ENCODE measurements around the gene SLC22A1.
"Not testable (repeated sequence)": the region's sequence is repeated elsewhere in the genome, so short reads cannot be mapped to it uniquely, and the experiment has no call there.

The SLC22A1 gene

GRCh38 chr6:160095146-160095845 lies 26.3 kb upstream of the SLC22A1 start:
- DNase-seq = no peak

GRCh38 chr6:160101277-160102205 lies 20.1 kb upstream of the SLC22A1 start:
- peak; percentile 98 for DNase-seq

- DNase-seq = peak; percentile 4
These were observed 19.2 kb upstream of the SLC22A1 start for GRCh38 chr6:160102399-160102798.

GRCh38 chr6:160102956-160103824 lies 18.4 kb upstream of the SLC22A1 start:
- DNase-seq = peak; percentile 72

- no peak for DNase-seq
These were observed 17.9 kb upstream of the SLC22A1 start for GRCh38 chr6:160103825-160104100.

GRCh38 chr6:160104821-160105517 lies 16.6 kb upstream of the SLC22A1 start:
- DNase-seq = peak; percentile 5

GRCh38 chr6:160106010-160106409 lies 15.6 kb upstream of the SLC22A1 start:
- DNase-seq = no peak

- no peak for DNase-seq
These were observed 14.9 kb upstream of the SLC22A1 start for GRCh38 chr6:160106701-160107100.

GRCh38 chr6:160108077-160108476 lies 13.5 kb upstream of the SLC22A1 start:
- DNase-seq = no peak

- no peak for DNase-seq
These were observed 11.0 kb upstream of the SLC22A1 start for GRCh38 chr6:160110586-160111123.

- no peak for DNase-seq
These were observed 9.8 kb upstream of the SLC22A1 start for GRCh38 chr6:160111806-160112205.

GRCh38 chr6:160112628-160113299 lies 8.9 kb upstream of the SLC22A1 start:
- DNase-seq = no peak

- not testable (repeated sequence) for DNase-seq
These were observed 7.1 kb upstream of the SLC22A1 start for GRCh38 chr6:160114536-160114935.

- no peak for DNase-seq
These were observed 6.2 kb upstream of the SLC22A1 start for GRCh38 chr6:160115421-160115820.

- no peak for DNase-seq
These were observed 5.2 kb upstream of the SLC22A1 start for GRCh38 chr6:160116411-160116810.

GRCh38 chr6:160117137-160117536 lies 4.5 kb upstream of the SLC22A1 start:
- no peak for DNase-seq

- no peak for DNase-seq
These were observed 2.9 kb upstream of the SLC22A1 start for GRCh38 chr6:160118620-160119229.

- DNase-seq = no peak
These were observed 1.5 kb upstream of the SLC22A1 start for GRCh38 chr6:160120087-160120486.

GRCh38 chr6:160121981-160122380 lies 366 bp downstream of the SLC22A1 start:
- DNase-seq = no peak

GRCh38 chr6:160122744-160123143 lies 1.1 kb downstream of the SLC22A1 start:
- DNase-seq = no peak

- DNase-seq = no peak
These were observed 2.4 kb downstream of the SLC22A1 start for GRCh38 chr6:160124007-160124406.

Measured in hematopoietic multipotent progenitor cell treated with erythropoietin and hydrocortisone succinate and interleukin-3 and kit ligand, for 4 days (in vitro differentiated cells).